Chondrocyte (in vitro differentiated cells): ENCODE results near the gene ASTN2. TPM values are rescaled to one million over a fixed set of nuclear protein-coding genes. Genes with fewer than 3 reads are reported as not detected.

Experiments used
- DNase-seq: peaks from one replicate; pipeline ENCODE4 v3.0.0; 2021; ENCODE audit warnings: mixed read lengths, low spot score
- H3K27ac Mint-ChIP-seq: one replicate; pipeline ENCODE4 v1.8.0; 2021; ENCODE audit warnings: mild to moderate bottlenecking, moderate library complexity, mixed read lengths; ENCODE audit not compliant: unreplicated experiment
- H3K27me3 Mint-ChIP-seq: 2 replicates; pipeline ENCODE4 v1.8.0; 2021; ENCODE audit warnings: low read depth, mixed read lengths
- H3K36me3 Mint-ChIP-seq: 2 replicates; pipeline ENCODE4 v1.8.0; 2021; ENCODE audit warnings: low read depth, mixed read lengths
- H3K4me1 Mint-ChIP-seq: 2 replicates; pipeline ENCODE4 v1.8.0; 2021; ENCODE audit warnings: low read depth, mild to moderate bottlenecking, mixed read lengths
- H3K4me3 Mint-ChIP-seq: one replicate; pipeline ENCODE4 v1.8.0; 2021; ENCODE audit warnings: mild to moderate bottlenecking, moderate library complexity, mixed read lengths; ENCODE audit not compliant: unreplicated experiment
- H3K9me3 Mint-ChIP-seq: 2 replicates; pipeline ENCODE4 v1.8.0; 2021; ENCODE audit warnings: low read depth, mixed read lengths
- total RNA-seq: library from RNA; stranded (reverse); gene quantifications from 3 replicates; pipeline ENCODE4 v1.2.1, GENCODE V29; 2021
- TF ChIP-seq, protein P1 (sequence below): fragments of 200-600 bp; sonication (generic); IDR thresholded peaks from 2 replicates; pipeline ENCODE4 v1.5.0; 2021; ENCODE audit warnings: antibody characterized with exemption, mild to moderate bottlenecking, moderate library complexity

The ASTN2 gene
- total RNA-seq, 1 donor from 2014 or later, result 3.6 TPM

DNA sequence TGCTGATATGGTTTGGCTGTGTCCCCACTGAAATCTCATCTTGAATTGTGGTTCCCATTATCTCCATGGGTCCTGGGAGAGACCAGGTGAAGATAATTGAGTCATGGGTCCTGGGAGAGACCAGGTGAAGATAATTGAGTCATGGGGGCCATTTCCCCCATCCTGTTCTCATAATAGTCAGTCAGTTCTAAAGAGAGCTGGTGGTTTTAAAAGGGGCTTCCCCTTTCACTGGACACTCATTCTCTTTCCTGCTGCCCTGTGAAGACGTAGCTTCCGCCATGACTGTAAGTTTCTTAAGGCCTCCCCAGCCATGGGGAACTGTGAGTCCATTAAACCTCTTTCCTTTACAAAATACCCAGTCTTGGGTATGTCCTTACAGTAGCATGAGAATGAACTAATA lies 628.1 kb downstream of the ASTN2 start:
- H3K4me1 Mint-ChIP-seq, result no peaks in the 10 kb centered on the region
- no peaks in the 10 kb centered on the region for H3K9me3 Mint-ChIP-seq
- no peak for DNase-seq
- TF ChIP-seq, protein P1, sequence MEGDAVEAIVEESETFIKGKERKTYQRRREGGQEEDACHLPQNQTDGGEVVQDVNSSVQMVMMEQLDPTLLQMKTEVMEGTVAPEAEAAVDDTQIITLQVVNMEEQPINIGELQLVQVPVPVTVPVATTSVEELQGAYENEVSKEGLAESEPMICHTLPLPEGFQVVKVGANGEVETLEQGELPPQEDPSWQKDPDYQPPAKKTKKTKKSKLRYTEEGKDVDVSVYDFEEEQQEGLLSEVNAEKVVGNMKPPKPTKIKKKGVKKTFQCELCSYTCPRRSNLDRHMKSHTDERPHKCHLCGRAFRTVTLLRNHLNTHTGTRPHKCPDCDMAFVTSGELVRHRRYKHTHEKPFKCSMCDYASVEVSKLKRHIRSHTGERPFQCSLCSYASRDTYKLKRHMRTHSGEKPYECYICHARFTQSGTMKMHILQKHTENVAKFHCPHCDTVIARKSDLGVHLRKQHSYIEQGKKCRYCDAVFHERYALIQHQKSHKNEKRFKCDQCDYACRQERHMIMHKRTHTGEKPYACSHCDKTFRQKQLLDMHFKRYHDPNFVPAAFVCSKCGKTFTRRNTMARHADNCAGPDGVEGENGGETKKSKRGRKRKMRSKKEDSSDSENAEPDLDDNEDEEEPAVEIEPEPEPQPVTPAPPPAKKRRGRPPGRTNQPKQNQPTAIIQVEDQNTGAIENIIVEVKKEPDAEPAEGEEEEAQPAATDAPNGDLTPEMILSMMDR, result no peak
- no peaks in the 10 kb centered on the region for H3K36me3 Mint-ChIP-seq
- no peak overlapping the region for H3K27ac Mint-ChIP-seq
- no peak overlapping the region for H3K4me3 Mint-ChIP-seq
- H3K27me3 Mint-ChIP-seq, result peaks cover 46% of the 10 kb centered on the region

DNA sequence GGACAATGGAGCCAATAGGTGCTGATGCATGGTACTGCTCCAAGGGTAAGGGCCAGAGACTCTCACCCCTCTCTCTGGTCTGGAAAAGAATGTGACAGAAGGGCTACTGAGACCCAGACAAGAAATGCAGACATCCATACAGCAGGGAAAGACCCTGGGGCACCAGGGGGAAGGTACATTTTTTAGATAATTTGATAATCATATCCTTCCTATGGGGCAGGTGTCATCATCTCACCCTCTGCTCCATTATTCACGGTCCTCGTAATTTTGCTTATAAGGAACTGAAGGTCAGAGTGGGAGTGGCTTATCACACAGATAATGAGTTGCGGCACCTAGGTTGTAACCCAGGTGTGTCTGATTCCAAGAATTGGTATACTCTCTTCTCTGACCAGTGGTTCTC lies 637.7 kb downstream of the ASTN2 start:
- H3K4me3 Mint-ChIP-seq, result no peak overlapping the region
- no peaks in the 10 kb centered on the region for H3K4me1 Mint-ChIP-seq
- H3K27me3 Mint-ChIP-seq, result peaks cover 29% of the 10 kb centered on the region
- TF ChIP-seq, protein P1, result no peak
- peaks cover 9% of the 10 kb centered on the region for H3K9me3 Mint-ChIP-seq
- no peak for DNase-seq
- peaks cover 3% of the 10 kb centered on the region for H3K36me3 Mint-ChIP-seq
- H3K27ac Mint-ChIP-seq, result no peak overlapping the region

DNA sequence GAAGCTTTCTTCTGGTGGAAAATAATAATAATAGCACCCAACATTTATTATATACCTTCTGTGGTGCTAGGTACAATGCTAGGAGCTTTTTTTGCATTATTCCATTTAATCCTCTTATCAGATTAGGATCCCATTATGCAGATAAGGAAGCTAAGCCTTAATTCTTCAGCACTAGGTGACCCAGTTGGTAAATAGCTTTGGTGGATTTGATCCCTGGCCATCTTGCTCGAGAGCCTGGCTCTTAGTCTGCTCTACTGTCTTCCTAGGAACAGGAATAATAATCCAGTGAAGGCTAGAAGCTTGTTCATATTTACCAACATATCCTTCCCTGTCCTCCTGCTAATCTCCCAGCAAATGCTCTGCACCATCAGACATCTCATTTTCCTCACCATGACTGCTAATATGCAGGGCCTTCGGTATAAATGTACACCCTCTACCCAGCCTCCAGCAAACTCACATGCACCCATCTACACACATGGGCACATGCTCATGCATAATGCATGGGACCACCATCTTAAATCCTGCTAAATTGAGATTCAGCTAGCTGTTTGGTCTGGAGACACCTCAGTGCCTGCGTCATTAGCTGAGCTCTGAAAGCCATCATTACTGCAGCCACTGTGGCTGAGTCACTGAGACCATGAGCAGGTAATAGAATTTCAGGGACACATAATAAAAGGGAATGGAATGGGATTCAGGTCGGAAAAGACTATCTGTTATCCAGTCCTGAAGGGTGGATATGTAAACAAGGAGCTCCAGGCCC lies 640.3 kb downstream of the ASTN2 start:
- H3K27ac Mint-ChIP-seq, result no peak overlapping the region
- H3K36me3 Mint-ChIP-seq, result peaks cover 2% of the 10 kb centered on the region
- no peaks in the 10 kb centered on the region for H3K4me1 Mint-ChIP-seq
- no peak for DNase-seq
- no peak overlapping the region for H3K4me3 Mint-ChIP-seq
- TF ChIP-seq, protein P1, result no peak
- H3K27me3 Mint-ChIP-seq, result peaks cover 26% of the 10 kb centered on the region
- H3K9me3 Mint-ChIP-seq, result peaks cover 6% of the 10 kb centered on the region

DNA sequence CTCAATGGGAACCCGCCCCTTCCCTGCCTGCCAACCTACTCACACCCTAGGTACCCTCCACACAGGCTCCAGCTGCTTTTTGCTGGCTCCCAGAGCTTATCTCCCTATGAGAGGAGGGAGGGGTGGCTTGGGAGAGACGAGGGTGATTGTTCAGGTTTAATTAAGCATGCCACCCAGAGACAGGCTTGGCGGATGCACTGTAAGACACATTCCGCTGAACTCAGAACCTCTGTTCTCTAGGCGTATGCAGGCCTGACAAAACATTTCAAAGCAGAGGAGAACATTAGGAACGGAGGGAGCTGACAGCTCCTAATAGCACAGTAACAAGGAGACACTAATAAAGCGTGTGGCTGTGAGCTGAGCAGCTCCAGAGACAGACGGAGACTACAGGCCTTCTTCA lies 647.6 kb downstream of the ASTN2 start:
- Mint-ChIP-seq H3K27ac (no peak overlapping the region), H3K27me3 (peaks cover 18% of the 10 kb centered on the region), H3K4me1 (no peaks in the 10 kb centered on the region), H3K36me3 (no peaks in the 10 kb centered on the region), H3K9me3 (no peaks in the 10 kb centered on the region), H3K4me3 (no peak overlapping the region)
- no peak for DNase-seq
- TF ChIP-seq, protein P1, result no peak

GRCh38 chr9:116765011-116765410 lies 649.8 kb downstream of the ASTN2 start:
- H3K36me3 Mint-ChIP-seq, result no peaks in the 10 kb centered on the region
- TF ChIP-seq, protein P1, result no peak
- H3K4me3 Mint-ChIP-seq, result no peak overlapping the region
- H3K27ac Mint-ChIP-seq, result no peak overlapping the region
- H3K27me3 Mint-ChIP-seq, result peaks cover 15% of the 10 kb centered on the region
- no peaks in the 10 kb centered on the region for H3K4me1 Mint-ChIP-seq
- no peak for DNase-seq
- H3K9me3 Mint-ChIP-seq, result no peaks in the 10 kb centered on the region
